ENCODE measurements around the gene SLC6A18.

The SLC6A18 gene

GRCh38 chr5:1183424-1184162 is 41.6 kb upstream of the SLC6A18 start:
- TF ChIP-seq CTCF (IDR thresholded peaks at IDR 0.05; ENCODE audit: low read depth, low read length, missing control alignments) = no peak
- no peak for DNase-seq (ENCODE audit: low read depth)
- H3K4me3 ChIP-seq (ENCODE audit: low read depth, low read length) = no peak overlapping the region

DNA sequence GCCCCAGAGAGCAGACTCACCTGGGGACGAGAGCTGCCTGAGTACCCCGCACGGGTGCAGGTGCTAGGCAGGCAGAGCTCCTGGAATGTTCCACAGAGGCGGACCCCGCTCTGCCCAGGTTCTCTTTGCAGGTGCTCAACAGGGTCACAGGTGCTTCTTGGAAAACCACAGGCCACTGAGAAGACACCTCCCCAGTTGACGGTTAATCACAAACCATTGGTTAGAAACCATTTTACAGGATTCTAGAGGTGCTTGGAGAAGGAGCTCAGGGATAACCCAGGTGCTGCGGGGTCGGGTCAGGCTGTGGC is 41.1 kb upstream of the SLC6A18 start:
- TF ChIP-seq CTCF (IDR thresholded peaks at IDR 0.05; ENCODE audit: low read depth, low read length, missing control alignments) = no peak
- no peak overlapping the region for H3K4me3 ChIP-seq (ENCODE audit: low read depth, low read length)
- no peak for DNase-seq (ENCODE audit: low read depth)

DNA sequence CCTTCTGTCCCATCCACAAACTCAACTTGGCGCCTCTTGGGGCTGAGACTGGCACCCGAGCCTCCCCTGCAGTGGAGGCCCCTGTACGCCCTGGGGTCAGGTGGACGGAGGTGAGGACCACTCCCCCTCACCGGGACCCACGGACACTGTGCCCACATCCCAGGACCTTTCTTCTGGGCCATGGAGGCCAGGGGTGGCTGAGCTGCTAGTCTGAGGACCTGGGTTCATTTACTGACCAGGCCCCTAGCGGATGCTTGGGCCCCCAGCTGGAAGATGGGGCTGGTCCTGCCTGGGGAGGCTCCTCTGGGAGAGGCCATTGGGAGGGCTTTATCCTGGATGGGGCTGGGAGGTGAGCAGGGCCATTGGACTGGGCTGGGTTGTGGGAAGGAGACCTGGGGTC is 40.7 kb upstream of the SLC6A18 start:
- no peak for DNase-seq (ENCODE audit: low read depth)
- no peak overlapping the region for H3K4me3 ChIP-seq (ENCODE audit: low read depth, low read length)
- no peak for TF ChIP-seq CTCF (IDR thresholded peaks at IDR 0.05; ENCODE audit: low read depth, low read length, missing control alignments)

- no peak for DNase-seq (ENCODE audit: low read depth)
- TF ChIP-seq CTCF (IDR thresholded peaks at IDR 0.05; ENCODE audit: low read depth, low read length, missing control alignments) = no peak
- H3K4me3 ChIP-seq (ENCODE audit: low read depth, low read length) = no peak overlapping the region
Measured at GRCh38 chr5:1185038-1185627, 40.0 kb upstream of the SLC6A18 start.

DNA sequence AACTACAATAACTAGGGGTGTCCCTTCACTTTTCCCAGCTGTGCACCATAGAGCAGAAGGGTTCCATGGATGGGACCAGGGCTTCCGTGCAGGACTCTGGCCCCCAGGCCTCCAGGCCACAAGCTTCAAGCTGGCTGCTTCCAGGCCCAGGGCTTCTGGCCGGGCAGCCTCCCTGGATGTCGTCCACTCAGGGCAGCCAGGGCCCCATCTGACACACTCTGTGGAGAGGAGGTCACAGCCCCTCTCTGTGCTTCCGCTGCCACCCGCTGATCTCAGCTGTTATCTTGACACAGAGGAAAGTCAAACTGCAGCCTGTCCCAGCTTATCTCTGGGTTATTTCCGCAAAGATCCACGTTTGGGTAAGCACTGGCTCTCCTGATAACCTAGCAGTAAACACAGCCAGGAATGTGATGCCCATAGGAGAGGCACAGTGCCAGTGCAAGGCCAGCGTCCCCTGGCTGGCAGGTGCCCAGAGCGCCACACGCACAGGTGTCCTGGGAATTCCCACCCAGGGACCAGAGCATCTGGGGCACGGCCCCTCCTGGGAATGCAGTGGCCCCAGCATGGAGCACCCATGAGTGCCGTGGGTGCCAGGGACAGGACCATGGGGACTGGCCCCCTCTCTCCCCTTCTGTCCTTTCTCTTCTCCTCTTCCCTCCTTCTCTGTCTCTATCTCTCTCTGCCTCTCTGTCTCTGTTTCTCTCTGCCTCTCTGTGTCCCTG is 39.4 kb upstream of the SLC6A18 start:
- DNase-seq (ENCODE audit: low read depth) = no peak
- TF ChIP-seq CTCF (IDR thresholded peaks at IDR 0.05; ENCODE audit: low read depth, low read length, missing control alignments) = no peak

GRCh38 chr5:1186351-1187233 is 38.6 kb upstream of the SLC6A18 start:
- no peak overlapping the region for H3K4me3 ChIP-seq (ENCODE audit: low read depth, low read length)
- TF ChIP-seq CTCF (IDR thresholded peaks at IDR 0.05; ENCODE audit: low read depth, low read length, missing control alignments) = no peak
- DNase-seq (ENCODE audit: low read depth) = no peak

More for the DNA sequence above, 39.4 kb upstream of the SLC6A18 start:
- no peak overlapping the region for H3K4me3 ChIP-seq (ENCODE audit: low read depth, low read length)

Measured in GM12864 (cell line).